ENCODE results near the gene ALB. TPM values are rescaled to one million over a fixed set of nuclear protein-coding genes. Genes with fewer than 3 reads are reported as not detected.

ALB gene
- total RNA-seq, 1 donor from 2014 or later, result 0.09 TPM

DNA sequence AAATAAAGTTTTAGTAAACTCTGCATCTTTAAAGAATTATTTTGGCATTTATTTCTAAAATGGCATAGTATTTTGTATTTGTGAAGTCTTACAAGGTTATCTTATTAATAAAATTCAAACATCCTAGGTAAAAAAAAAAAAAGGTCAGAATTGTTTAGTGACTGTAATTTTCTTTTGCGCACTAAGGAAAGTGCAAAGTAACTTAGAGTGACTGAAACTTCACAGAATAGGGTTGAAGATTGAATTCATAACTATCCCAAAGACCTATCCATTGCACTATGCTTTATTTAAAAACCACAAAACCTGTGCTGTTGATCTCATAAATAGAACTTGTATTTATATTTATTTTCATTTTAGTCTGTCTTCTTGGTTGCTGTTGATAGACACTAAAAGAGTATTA, 370 bp downstream of the ALB start:
- no peaks in the 10 kb centered on the region for H3K9me3 Mint-ChIP-seq
- Histone ChIP-seq H3K4me2 (no peak overlapping the region), H3K27me3 (no peaks in the 10 kb centered on the region), H2AFZ (replicated peaks) (no peak overlapping the region), H3K79me2 (ENCODE audit: low read depth) (no peaks in the 10 kb centered on the region), H3K27ac (no peak overlapping the region), H3K36me3 (no peaks in the 10 kb centered on the region), H3K9me3 (ENCODE audit: low read depth) (no peaks in the 10 kb centered on the region), H3K4me3 (no peak overlapping the region), H3K9ac (no peak overlapping the region), H3F3A (ENCODE audit: low read depth) (no peaks in the 10 kb centered on the region), H4K20me1 (ENCODE audit: low read depth) (no peaks in the 10 kb centered on the region), H3K4me1 (no peaks in the 10 kb centered on the region)
- no peaks in the 10 kb centered on the region for H3K27me3 Mint-ChIP-seq (ENCODE audit: insufficient read depth, low read depth)
- TF ChIP-seq EZH2phosphoT487 (IDR thresholded peaks at IDR 0.05), result no peak
- TF ChIP-seq EZH2 (IDR thresholded peaks at IDR 0.05), result no peak
- TF ChIP-seq, protein P1, sequence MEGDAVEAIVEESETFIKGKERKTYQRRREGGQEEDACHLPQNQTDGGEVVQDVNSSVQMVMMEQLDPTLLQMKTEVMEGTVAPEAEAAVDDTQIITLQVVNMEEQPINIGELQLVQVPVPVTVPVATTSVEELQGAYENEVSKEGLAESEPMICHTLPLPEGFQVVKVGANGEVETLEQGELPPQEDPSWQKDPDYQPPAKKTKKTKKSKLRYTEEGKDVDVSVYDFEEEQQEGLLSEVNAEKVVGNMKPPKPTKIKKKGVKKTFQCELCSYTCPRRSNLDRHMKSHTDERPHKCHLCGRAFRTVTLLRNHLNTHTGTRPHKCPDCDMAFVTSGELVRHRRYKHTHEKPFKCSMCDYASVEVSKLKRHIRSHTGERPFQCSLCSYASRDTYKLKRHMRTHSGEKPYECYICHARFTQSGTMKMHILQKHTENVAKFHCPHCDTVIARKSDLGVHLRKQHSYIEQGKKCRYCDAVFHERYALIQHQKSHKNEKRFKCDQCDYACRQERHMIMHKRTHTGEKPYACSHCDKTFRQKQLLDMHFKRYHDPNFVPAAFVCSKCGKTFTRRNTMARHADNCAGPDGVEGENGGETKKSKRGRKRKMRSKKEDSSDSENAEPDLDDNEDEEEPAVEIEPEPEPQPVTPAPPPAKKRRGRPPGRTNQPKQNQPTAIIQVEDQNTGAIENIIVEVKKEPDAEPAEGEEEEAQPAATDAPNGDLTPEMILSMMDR (IDR thresholded peaks at IDR 0.05), result no peak
- H3K27ac Mint-ChIP-seq, result no peak overlapping the region
- peaks cover 4% of the 10 kb centered on the region for H3K4me1 Mint-ChIP-seq
- no peaks in the 10 kb centered on the region for H3K36me3 Mint-ChIP-seq
- H3K4me3 Mint-ChIP-seq, result no peak overlapping the region
- no peak for DNase-seq (ENCODE audit: low spot score)

DNA sequence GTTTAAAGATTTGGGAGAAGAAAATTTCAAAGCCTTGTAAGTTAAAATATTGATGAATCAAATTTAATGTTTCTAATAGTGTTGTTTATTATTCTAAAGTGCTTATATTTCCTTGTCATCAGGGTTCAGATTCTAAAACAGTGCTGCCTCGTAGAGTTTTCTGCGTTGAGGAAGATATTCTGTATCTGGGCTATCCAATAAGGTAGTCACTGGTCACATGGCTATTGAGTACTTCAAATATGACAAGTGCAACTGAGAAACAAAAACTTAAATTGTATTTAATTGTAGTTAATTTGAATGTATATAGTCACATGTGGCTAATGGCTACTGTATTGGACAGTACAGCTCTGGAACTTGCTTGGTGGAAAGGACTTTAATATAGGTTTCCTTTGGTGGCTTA, 1.1 kb downstream of the ALB start:
- no peaks in the 10 kb centered on the region for H3K36me3 Mint-ChIP-seq
- TF ChIP-seq EZH2 (IDR thresholded peaks at IDR 0.05), result no peak
- TF ChIP-seq, protein P1 (IDR thresholded peaks at IDR 0.05), result no peak
- TF ChIP-seq EZH2phosphoT487 (IDR thresholded peaks at IDR 0.05), result no peak
- Histone ChIP-seq H3K9me3 (ENCODE audit: low read depth) (no peaks in the 10 kb centered on the region), H3F3A (ENCODE audit: low read depth) (no peaks in the 10 kb centered on the region), H3K79me2 (ENCODE audit: low read depth) (no peaks in the 10 kb centered on the region), H3K4me1 (no peaks in the 10 kb centered on the region), H2AFZ (replicated peaks) (no peak overlapping the region), H3K27me3 (no peaks in the 10 kb centered on the region), H3K36me3 (no peaks in the 10 kb centered on the region), H3K4me2 (no peak overlapping the region), H3K9ac (no peak overlapping the region), H3K27ac (no peak overlapping the region), H4K20me1 (ENCODE audit: low read depth) (no peaks in the 10 kb centered on the region), H3K4me3 (no peak overlapping the region)
- H3K4me1 Mint-ChIP-seq, result peaks cover 4% of the 10 kb centered on the region
- no peak for DNase-seq (ENCODE audit: low spot score)
- H3K9me3 Mint-ChIP-seq, result no peaks in the 10 kb centered on the region
- H3K27ac Mint-ChIP-seq, result no peak overlapping the region
- H3K27me3 Mint-ChIP-seq (ENCODE audit: insufficient read depth, low read depth), result no peaks in the 10 kb centered on the region
- H3K4me3 Mint-ChIP-seq, result no peak overlapping the region

- no peak overlapping the region for H3K4me3 Mint-ChIP-seq
These were observed 2.4 kb downstream of the ALB start for GRCh38 chr4:73406548-73406875.

More at GRCh38 chr4:73406548-73406875, 2.4 kb downstream of the ALB start:
- Histone ChIP-seq H4K20me1 (ENCODE audit: low read depth) (no peaks in the 10 kb centered on the region), H3K9me3 (ENCODE audit: low read depth) (no peaks in the 10 kb centered on the region), H3K4me2 (no peak overlapping the region), H3K4me3 (no peak overlapping the region), H3K27me3 (no peaks in the 10 kb centered on the region), H3K9ac (no peak overlapping the region), H2AFZ (replicated peaks) (no peak overlapping the region), H3K4me1 (no peaks in the 10 kb centered on the region), H3K27ac (no peak overlapping the region), H3K79me2 (ENCODE audit: low read depth) (no peaks in the 10 kb centered on the region), H3F3A (ENCODE audit: low read depth) (no peaks in the 10 kb centered on the region), H3K36me3 (no peaks in the 10 kb centered on the region)
- Mint-ChIP-seq H3K27ac (no peak overlapping the region), H3K27me3 (ENCODE audit: insufficient read depth, low read depth) (no peaks in the 10 kb centered on the region), H3K4me1 (peaks cover 4% of the 10 kb centered on the region), H3K36me3 (no peaks in the 10 kb centered on the region), H3K9me3 (no peaks in the 10 kb centered on the region)
- TF ChIP-seq, protein P1 (IDR thresholded peaks at IDR 0.05), result no peak
- TF ChIP-seq EZH2 (IDR thresholded peaks at IDR 0.05) (no peak), EZH2phosphoT487 (IDR thresholded peaks at IDR 0.05) (no peak)
- no peak for DNase-seq (ENCODE audit: low spot score)

All from neural progenitor cell (in vitro differentiated cells).